GM12864 (cell line): Measurements from ENCODE around the gene ZNF813.
"Not testable (repeated sequence)": the region's sequence is repeated elsewhere in the genome, so short reads cannot be mapped to it uniquely, and the experiment has no call there.

Experiments
- DNase-seq: peaks from one replicate; pipeline ENCODE4 v3.0.0-alpha.2; 2011; ENCODE audit warnings: low read depth
- H3K4me3 ChIP-seq: 2 replicates; pipeline ENCODE4 v1.5.1; 2011; ENCODE audit warnings: mild to moderate bottlenecking, low read depth, low read length, control low read depth
- CTCF ChIP-seq: IDR thresholded peaks from 2 replicates; pipeline ENCODE4 v1.5.1; 2011; ENCODE audit warnings: low read depth, mild to moderate bottlenecking, moderate library complexity, low read length, control low read depth, inconsistent platforms; ENCODE audit errors: missing control alignments

ZNF813 gene

GRCh38 chr19:53432088-53432661 is 35.4 kb upstream of the ZNF813 start:
- TF ChIP-seq CTCF = no peak
- H3K4me3 ChIP-seq = peak overlapping the region; percentile 83
- no peak for DNase-seq

DNA sequence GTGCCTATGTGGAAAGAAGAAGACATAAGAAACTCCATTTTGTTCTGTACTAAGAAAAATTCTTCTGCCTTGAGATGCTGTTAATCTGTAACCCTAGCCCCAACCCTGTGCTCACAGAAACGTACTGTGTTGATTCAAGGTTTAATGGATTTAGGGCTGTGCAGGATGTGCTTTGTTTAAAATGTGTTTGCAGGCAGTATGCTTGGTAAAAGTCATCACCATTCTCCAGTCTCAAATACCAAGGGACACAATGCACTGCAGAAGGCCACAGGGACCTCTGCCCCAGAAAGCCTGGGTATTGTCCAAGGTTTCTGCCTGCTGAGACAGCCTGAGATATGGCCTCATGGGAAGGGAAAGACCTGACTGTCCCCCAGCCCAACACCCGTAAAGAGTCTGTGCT is 23.7 kb upstream of the ZNF813 start:
- DNase-seq, H3K4me3 ChIP-seq: not testable (repeated sequence)

GRCh38 chr19:53447196-53447595 is 20.3 kb upstream of the ZNF813 start:
- DNase-seq, H3K4me3 ChIP-seq: not testable (repeated sequence)

- H3K4me3 ChIP-seq = no peak overlapping the region
- no peak for TF ChIP-seq CTCF
- DNase-seq = no peak
These were observed 11.7 kb upstream of the ZNF813 start for GRCh38 chr19:53455828-53456227.

DNA sequence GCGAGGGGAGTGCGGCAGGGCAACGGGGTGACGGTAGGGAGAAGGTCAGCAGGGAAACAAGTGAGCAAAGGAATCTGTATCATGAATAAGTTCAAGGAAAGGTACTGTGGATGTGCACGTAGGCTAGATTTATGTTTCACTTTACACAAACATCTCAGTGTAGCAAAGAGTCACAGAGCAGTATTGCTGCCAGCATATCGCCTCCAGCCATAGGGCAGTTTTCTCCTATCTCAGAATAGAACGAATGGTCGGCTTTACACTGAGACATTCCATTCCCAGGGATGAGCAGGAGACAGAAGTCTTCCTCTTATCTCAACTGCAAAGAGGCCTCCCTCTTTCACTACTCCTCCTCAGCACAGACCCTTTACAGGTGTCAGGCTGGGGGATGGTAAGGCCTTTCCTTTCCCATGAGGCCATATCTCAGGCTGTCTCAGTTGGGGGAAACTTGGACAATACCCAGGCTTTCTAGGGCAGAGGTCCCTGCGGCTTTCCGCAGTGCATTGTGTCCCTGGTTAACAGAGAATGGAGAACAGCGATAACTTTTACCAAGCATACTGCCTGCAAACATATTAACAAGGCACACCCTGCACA is 7.3 kb upstream of the ZNF813 start:
- not testable (repeated sequence) for H3K4me3 ChIP-seq, DNase-seq

GRCh38 chr19:53461866-53462265 is 5.7 kb upstream of the ZNF813 start:
- no peak for DNase-seq
- no peak overlapping the region for H3K4me3 ChIP-seq
- no peak for TF ChIP-seq CTCF

DNA sequence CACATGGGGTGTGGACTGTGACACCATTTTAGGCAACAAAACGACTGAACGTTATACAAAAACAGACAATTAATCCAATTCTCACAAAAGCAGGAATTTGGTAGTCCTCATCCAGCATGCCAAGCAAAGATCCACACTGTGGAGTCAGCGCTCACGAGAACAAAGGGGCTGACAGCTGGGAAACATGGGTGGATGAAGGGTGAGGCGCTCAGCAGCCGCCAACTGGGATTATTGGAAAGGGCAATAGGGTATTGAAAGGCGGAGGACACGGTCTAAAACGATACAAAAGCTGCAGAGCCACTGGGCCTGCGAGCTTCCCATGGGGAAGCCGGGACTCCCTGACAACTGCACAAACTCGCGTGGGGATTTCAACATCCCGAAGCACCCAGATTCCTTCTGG is 4.7 kb upstream of the ZNF813 start:
- H3K4me3 ChIP-seq = no peak overlapping the region
- no peak for DNase-seq
- no peak for TF ChIP-seq CTCF

DNA sequence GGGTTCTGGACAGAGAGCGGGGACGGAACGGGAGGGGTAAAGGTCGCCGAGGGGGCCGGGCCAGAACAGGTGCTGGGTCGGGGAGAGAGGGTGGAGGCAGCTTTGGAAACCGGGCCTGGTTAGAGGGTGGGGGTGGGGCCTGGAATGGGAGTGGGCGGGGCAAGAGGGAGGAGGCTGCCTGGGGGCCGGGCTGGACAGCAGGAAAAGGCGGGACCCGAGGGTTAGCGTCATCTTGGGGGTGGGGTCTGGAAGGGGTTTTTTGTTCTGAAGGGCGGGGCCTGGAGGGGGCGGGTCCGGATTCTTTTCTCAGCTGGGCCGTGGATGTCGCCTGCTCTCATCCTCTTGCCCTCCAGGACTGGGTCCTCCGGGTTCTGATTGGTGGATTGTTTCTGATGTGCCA is 4.3 kb upstream of the ZNF813 start:
- DNase-seq = no peak
- no peak overlapping the region for H3K4me3 ChIP-seq
- no peak for TF ChIP-seq CTCF
